Stimulated activated CD8-positive, alpha-beta memory T cell treated with anti-CD3 and anti-CD28 coated beads, Interleukin-2, amount 100 ng/mL, for 48 hours (primary cell): Measurements from ENCODE around the gene MRPL58.
"Not testable (repeated sequence)": the region's sequence is repeated elsewhere in the genome, so short reads cannot be mapped to it uniquely, and the experiment has no call there.

ENCODE experiments used
- DNase-seq, 2 donors: peaks; one replicate each; pipeline ENCODE4 v3.0.0-alpha.2; 2020; ENCODE audit warnings: low read depth in 2 of 2

Gene MRPL58

GRCh38 chr17:75013092-75013559 is 656 bp downstream of the MRPL58 start:
- DNase-seq = no peak

GRCh38 chr17:75019146-75019545 is 6.7 kb downstream of the MRPL58 start:
- no peak for DNase-seq

- no peak for DNase-seq
Observed at GRCh38 chr17:75019710-75020109, 7.2 kb downstream of the MRPL58 start.

- no peak for DNase-seq
Observed at GRCh38 chr17:75020331-75021110, 8.1 kb downstream of the MRPL58 start.

- peak in 1 of 2 donors; percentile 30 for DNase-seq
Observed at GRCh38 chr17:75024686-75025397, 12.4 kb downstream of the MRPL58 start.

- DNase-seq = not testable (repeated sequence)
Observed at GRCh38 chr17:75025398-75025734, 12.9 kb downstream of the MRPL58 start.

- DNase-seq = not testable (repeated sequence)
Observed at GRCh38 chr17:75026650-75027049, 14.2 kb downstream of the MRPL58 start.

GRCh38 chr17:75030161-75030560 is 17.7 kb downstream of the MRPL58 start:
- no peak for DNase-seq

- DNase-seq = peak in 1 of 2 donors; percentile 46
Observed at GRCh38 chr17:75031972-75032719, 19.7 kb downstream of the MRPL58 start.

GRCh38 chr17:75032720-75033280 is 20.3 kb downstream of the MRPL58 start:
- DNase-seq = no peak

GRCh38 chr17:75033346-75034235 is 21.1 kb downstream of the MRPL58 start:
- peak; percentile 90 to 95 for DNase-seq

GRCh38 chr17:75034236-75034908 is 21.9 kb downstream of the MRPL58 start:
- DNase-seq = peak; percentile 89 to 90

- peak; percentile 47 to 61 for DNase-seq
Observed at GRCh38 chr17:75036643-75037268, 24.3 kb downstream of the MRPL58 start.

GRCh38 chr17:75039238-75039637 is 26.8 kb downstream of the MRPL58 start:
- DNase-seq = no peak

GRCh38 chr17:75041656-75042280 is 29.3 kb downstream of the MRPL58 start:
- no peak for DNase-seq

- DNase-seq = not testable (repeated sequence)
Observed at GRCh38 chr17:75043789-75044188, 31.3 kb downstream of the MRPL58 start.

GRCh38 chr17:75044716-75045115 is 32.2 kb downstream of the MRPL58 start:
- DNase-seq = no peak

- not testable (repeated sequence) for DNase-seq
Observed at GRCh38 chr17:75045946-75046406, 33.5 kb downstream of the MRPL58 start.
